Breast epithelium (tissue), 4 donors: ENCODE results near the gene TMEM106C. TPM values are rescaled to one million over a fixed set of nuclear protein-coding genes. Genes with fewer than 3 reads are reported as not detected.

ENCODE experiments used
- DNase-seq, 2 donors: peaks; one replicate each; pipeline ENCODE4 v3.0.0-alpha.2; 2019; ENCODE audit warnings: low spot score in 2 of 2
- H3K27ac ChIP-seq, 2 donors: fragments of 200-600 bp; sonication (generic) in 1 of 2; one replicate each; pipeline ENCODE4 v1.5.1; 2016 to 2019; ENCODE audit warnings: mild to moderate bottlenecking in 1 of 2
- H3K27me3 ChIP-seq, 2 donors: fragments of 200-600 bp; sonication (generic) in 1 of 2; one replicate each; pipeline versions ENCODE4 v1.5.1 to v1.6.0; 2017 to 2019; ENCODE audit warnings: control low read depth in 1 of 2, mild to moderate bottlenecking in 1 of 2
- H3K36me3 ChIP-seq: fragments of 200-600 bp; one replicate; pipeline ENCODE4 v1.5.1; 2019
- H3K4me1 ChIP-seq, 2 donors: fragments of 200-600 bp; sonication (generic); one replicate each; pipeline ENCODE4 v1.5.1; 2016 to 2019; ENCODE audit warnings: control low read depth in 1 of 2
- H3K4me3 ChIP-seq, 3 donors: fragments of 200-600 bp; sonication (generic); 1 replicate in 2 of 3; 2 replicates in 1 of 3; pipeline ENCODE4 v1.5.1; 2016 to 2019; ENCODE audit warnings: mild to moderate bottlenecking in 3 of 3, moderate library complexity in 2 of 3
- H3K9me3 ChIP-seq, 2 donors: fragments of 200-600 bp; sonication (generic) in 1 of 2; one replicate each; pipeline ENCODE4 v1.5.1; 2016 to 2019; ENCODE audit warnings: control low read depth in 1 of 2
- POLR2A ChIP-seq: fragments of 450-650 bp; IDR thresholded peaks from one replicate; pipeline ENCODE4 v1.6.1; 2016; ENCODE audit warnings: antibody characterized with exemption, mild to moderate bottlenecking, moderate library complexity
- POLR2AphosphoS5 ChIP-seq, 3 donors: sonication (generic); formaldehyde crosslinking; IDR thresholded peaks; one replicate each; pipeline ENCODE4 v1.6.1; 2017; ENCODE audit warnings: antibody characterized with exemption in 3 of 3
- intact Hi-C: fragments of 100-400 bp; cut with DNase I; formaldehyde crosslinking; loops from one replicate; pipeline ENCODE4 v1.15.1; 2023; ENCODE audit warnings: low total_unique reads
- total RNA-seq, 3 donors: library from RNA; depleted of rRNA; stranded (reverse); fragments of >200 nt; gene quantifications; one replicate each; pipeline ENCODE4 v1.1.0, GENCODE V29; 2016
- TF ChIP-seq, protein P1 (sequence below), 3 donors: fragments of 450-650 bp; IDR thresholded peaks; one replicate each; pipeline ENCODE4 v1.5.1; 2016 to 2017; ENCODE audit warnings: antibody characterized with exemption in 3 of 3, mild to moderate bottlenecking in 3 of 3, moderate library complexity in 3 of 3

Gene TMEM106C, protein sequence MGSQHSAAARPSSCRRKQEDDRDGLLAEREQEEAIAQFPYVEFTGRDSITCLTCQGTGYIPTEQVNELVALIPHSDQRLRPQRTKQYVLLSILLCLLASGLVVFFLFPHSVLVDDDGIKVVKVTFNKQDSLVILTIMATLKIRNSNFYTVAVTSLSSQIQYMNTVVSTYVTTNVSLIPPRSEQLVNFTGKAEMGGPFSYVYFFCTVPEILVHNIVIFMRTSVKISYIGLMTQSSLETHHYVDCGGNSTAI
- 100 to 1,000 TPM in 1 of 3 donors, 10 to 100 TPM in 2; 35.2 to 131 (median 73.4) TPM for total RNA-seq

DNA sequence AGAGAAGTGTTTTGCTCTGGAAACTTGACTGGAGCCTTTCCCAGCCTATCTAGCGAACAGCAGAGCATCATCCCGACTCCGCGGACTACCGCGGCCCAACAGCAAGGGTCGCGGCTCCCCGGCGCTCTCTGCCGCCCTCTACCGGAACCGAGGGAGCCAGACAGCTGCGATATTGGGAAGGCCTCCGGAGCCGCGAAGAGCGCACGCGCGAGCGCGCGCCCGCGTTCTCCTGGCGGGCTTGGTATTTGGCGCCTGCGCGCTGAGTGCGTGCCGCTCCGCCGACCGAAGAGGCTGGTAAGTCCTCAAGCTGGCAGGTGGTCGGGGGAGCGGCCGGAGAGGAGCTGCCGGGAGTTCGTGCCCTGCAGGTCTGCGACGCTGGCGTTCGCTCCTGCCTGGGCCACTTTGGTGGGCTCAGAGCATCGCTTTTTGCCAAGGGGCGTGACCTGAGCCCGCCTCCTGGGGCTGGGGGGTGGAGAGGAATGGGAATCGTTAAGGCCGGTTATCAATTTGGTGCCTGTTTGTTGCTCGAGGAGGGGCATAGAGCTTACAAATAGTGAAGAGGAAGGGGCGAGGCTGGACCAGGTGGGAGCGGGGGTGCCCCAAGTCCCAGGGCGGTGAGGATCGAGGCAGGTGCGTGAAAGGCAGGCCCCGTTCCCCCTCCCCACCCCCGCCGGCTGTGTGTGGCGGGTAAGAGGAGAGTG lies at the start of gene TMEM106C:
TSS of gene TMEM106C (plus strand) at position 257 of the 701 bp plus-strand sequence. CDS start 641 bp downstream, outside the sequence.
- Histone ChIP-seq H3K27me3 (no peaks in the 10 kb centered on the region), H3K27ac (peak within 1 kb of the TSS; percentile 66 to 78), H3K9me3 (no peaks in the 10 kb centered on the region), H3K4me1 (no peaks in the 10 kb centered on the region), H3K4me3 (peak within 1 kb of the TSS; percentile 68 to 85 (median 81)), H3K36me3 (no peaks in the 10 kb centered on the region)
- intact Hi-C loops: loop anchor here (1.0 kb wide), 1 partner anchor 23 kb away; no protein-coding TSS in a partner anchor
- TF ChIP-seq POLR2A: peak; percentile 24
- TF ChIP-seq POLR2AphosphoS5 (IDR thresholded peaks at IDR 0.05): peak in 2 of 3 donors; percentile 39 to 69
- TF ChIP-seq, protein P1, sequence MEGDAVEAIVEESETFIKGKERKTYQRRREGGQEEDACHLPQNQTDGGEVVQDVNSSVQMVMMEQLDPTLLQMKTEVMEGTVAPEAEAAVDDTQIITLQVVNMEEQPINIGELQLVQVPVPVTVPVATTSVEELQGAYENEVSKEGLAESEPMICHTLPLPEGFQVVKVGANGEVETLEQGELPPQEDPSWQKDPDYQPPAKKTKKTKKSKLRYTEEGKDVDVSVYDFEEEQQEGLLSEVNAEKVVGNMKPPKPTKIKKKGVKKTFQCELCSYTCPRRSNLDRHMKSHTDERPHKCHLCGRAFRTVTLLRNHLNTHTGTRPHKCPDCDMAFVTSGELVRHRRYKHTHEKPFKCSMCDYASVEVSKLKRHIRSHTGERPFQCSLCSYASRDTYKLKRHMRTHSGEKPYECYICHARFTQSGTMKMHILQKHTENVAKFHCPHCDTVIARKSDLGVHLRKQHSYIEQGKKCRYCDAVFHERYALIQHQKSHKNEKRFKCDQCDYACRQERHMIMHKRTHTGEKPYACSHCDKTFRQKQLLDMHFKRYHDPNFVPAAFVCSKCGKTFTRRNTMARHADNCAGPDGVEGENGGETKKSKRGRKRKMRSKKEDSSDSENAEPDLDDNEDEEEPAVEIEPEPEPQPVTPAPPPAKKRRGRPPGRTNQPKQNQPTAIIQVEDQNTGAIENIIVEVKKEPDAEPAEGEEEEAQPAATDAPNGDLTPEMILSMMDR (IDR thresholded peaks at IDR 0.05): peak; percentile 90 to 96 (median 95)
- DNase-seq: peak; percentile 83 to 87

DNA sequence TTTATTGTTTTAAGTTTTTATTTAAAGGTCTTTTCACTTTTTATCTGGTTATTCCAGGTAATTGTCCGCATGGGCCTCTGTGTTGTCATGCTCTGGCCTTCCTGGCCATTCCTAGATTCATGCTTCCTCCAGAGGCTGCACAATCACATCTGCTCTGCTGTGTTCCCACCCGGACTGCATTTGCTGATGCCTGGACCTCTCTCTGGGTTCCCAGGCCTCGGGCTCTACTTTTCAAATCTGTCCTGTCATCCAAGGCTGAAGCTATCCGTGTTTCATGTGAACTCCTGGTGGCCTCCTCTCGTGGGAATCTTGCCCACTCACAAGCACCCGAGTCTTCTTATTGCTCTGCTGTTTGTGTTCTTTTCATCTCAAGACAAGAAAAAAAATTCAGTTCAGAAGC lies 42.5 kb upstream of the TMEM106C start:
- Histone ChIP-seq H3K9me3 (no peaks in the 10 kb centered on the region), H3K4me3 (no peak overlapping the region), H3K4me1 (no peaks in the 10 kb centered on the region), H3K27ac (no peak overlapping the region), H3K27me3 (no peaks in the 10 kb centered on the region), H3K36me3 (no peaks in the 10 kb centered on the region)
- intact Hi-C loops: no loop called here
- TF ChIP-seq POLR2AphosphoS5 (IDR thresholded peaks at IDR 0.05): no peak
- no peak for TF ChIP-seq POLR2A
- TF ChIP-seq, protein P1 (IDR thresholded peaks at IDR 0.05): no peak
- DNase-seq: no peak

DNA sequence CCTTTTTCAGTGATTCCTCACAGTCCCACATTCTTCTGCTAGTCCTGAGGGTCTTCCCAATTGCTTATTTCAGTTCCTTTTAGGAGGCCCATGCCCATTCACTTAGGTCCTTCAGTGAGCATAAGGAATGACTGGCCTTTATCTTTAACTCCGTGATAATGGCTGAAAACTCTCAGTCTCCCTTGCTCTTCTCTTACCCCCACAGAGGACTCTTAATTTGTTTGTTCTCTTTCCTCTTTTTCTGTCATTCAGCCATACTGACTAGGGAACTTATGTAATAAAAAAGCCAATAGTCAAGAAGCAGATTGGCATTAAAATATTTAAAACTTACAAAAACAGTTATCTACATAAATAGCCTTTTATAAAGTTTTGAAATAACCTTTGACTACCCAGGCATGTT lies 41.5 kb upstream of the TMEM106C start:
- TF ChIP-seq, protein P1 (IDR thresholded peaks at IDR 0.05): no peak
- TF ChIP-seq POLR2AphosphoS5 (IDR thresholded peaks at IDR 0.05) (no peak), POLR2A (no peak)
- Histone ChIP-seq H3K36me3 (no peaks in the 10 kb centered on the region), H3K4me1 (no peaks in the 10 kb centered on the region), H3K4me3 (no peak overlapping the region), H3K27ac (no peak overlapping the region), H3K9me3 (no peaks in the 10 kb centered on the region), H3K27me3 (no peaks in the 10 kb centered on the region)
- no peak for DNase-seq
- intact Hi-C loops: no loop called here

DNA sequence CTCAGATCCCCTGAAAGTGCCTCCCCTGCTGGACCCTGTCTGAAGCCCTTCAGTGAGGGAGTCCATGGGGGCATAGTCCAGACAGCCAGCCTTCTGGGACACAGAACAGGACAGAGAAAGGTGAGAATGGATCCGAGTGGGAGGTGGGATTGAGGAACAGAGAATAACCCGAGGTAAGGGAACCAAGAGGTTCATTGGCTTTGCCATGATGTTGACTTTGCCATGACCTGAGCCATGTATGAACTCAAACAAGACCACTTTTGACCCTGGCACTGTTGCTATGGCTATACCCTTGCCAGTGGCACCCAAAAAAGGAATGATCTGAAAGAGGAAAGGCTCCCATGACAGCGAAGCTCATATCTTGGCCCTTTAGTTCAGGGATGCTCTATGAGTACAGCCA lies 36.0 kb upstream of the TMEM106C start:
- intact Hi-C loops: no loop called here
- Histone ChIP-seq H3K4me1 (no peaks in the 10 kb centered on the region), H3K27me3 (no peaks in the 10 kb centered on the region), H3K4me3 (no peak overlapping the region), H3K36me3 (no peaks in the 10 kb centered on the region), H3K27ac (no peak overlapping the region), H3K9me3 (no peaks in the 10 kb centered on the region)
- no peak for DNase-seq
- TF ChIP-seq POLR2A: no peak

DNA sequence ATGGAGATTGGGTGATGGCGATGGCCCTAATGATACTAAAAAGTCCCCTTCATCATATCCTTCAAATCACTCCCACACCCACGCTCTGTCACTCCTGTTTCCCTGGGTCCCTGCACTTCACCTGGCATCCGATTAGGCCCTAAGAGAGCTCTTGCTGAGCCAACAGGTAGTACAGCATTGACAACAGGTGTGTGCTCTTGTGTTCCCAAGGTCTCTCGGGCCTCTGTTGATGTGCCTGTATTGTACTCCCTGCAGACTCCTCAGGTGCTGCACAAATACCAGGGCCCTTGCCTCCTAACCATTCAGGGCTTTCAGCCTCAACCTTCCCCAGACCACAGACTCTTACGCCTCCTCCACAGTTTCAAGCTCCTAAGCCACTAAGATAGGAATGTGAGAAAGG lies 32.8 kb upstream of the TMEM106C start:
- Histone ChIP-seq H3K9me3 (no peaks in the 10 kb centered on the region), H3K27ac (no peak overlapping the region), H3K36me3 (no peaks in the 10 kb centered on the region), H3K4me3 (no peak overlapping the region), H3K4me1 (no peaks in the 10 kb centered on the region), H3K27me3 (no peaks in the 10 kb centered on the region)
- intact Hi-C loops: no loop called here
- TF ChIP-seq, protein P1 (IDR thresholded peaks at IDR 0.05): no peak
- no peak for TF ChIP-seq POLR2A
- no peak for TF ChIP-seq POLR2AphosphoS5 (IDR thresholded peaks at IDR 0.05)
- DNase-seq: no peak
